Suprapubic skin (tissue), 4 donors: ENCODE measurements around the gene JDP2. TPM values are rescaled to one million over a fixed set of nuclear protein-coding genes. Genes with fewer than 3 reads are reported as not detected.
"Not testable (repeated sequence)": the region's sequence is repeated elsewhere in the genome, so short reads cannot be mapped to it uniquely, and the experiment has no call there.

ENCODE experiments used
- DNase-seq, 2 donors: peaks; one replicate each; pipeline ENCODE4 v3.0.0-alpha.2; 2019; ENCODE audit warnings: low spot score in 2 of 2
- H3K27ac ChIP-seq: fragments of 200-600 bp; sonication (generic); one replicate; pipeline ENCODE4 v1.5.1; 2019
- H3K27me3 ChIP-seq: fragments of 200-600 bp; sonication (generic); one replicate; pipeline ENCODE4 v1.5.1; 2019
- H3K36me3 ChIP-seq: fragments of 200-600 bp; sonication (generic); one replicate; pipeline ENCODE4 v1.5.1; 2019
- H3K4me1 ChIP-seq: fragments of 200-600 bp; sonication (generic); one replicate; pipeline ENCODE4 v1.5.1; 2019
- H3K4me3 ChIP-seq: fragments of 200-600 bp; sonication (generic); one replicate; pipeline ENCODE4 v1.5.1; 2019; ENCODE audit warnings: mild to moderate bottlenecking
- H3K9me3 ChIP-seq: fragments of 200-600 bp; sonication (generic); one replicate; pipeline ENCODE4 v1.5.1; 2019
- CTCF ChIP-seq, 2 donors: fragments of 200-600 bp in 1 of 2; fragments of 450-650 bp in 1 of 2; sonication (generic) in 1 of 2; IDR thresholded peaks; one replicate each; pipeline ENCODE4 v1.5.1; 2016 to 2019; ENCODE audit warnings: antibody characterized with exemption in 2 of 2, mild to moderate bottlenecking in 1 of 2, moderate library complexity in 1 of 2
- EP300 ChIP-seq: sonication (generic); formaldehyde crosslinking; IDR thresholded peaks from one replicate; pipeline ENCODE4 v1.6.1; 2017; ENCODE audit warnings: antibody characterized with exemption
- POLR2A ChIP-seq, 2 donors: fragments of 450-650 bp; IDR thresholded peaks; one replicate each; pipeline ENCODE4 v1.6.1; 2017; ENCODE audit warnings: antibody characterized with exemption in 2 of 2, mild to moderate bottlenecking in 2 of 2, moderate library complexity in 2 of 2
- POLR2AphosphoS5 ChIP-seq, 3 donors: sonication (generic); formaldehyde crosslinking; IDR thresholded peaks; one replicate each; pipeline ENCODE4 v1.6.1; 2017; ENCODE audit warnings: antibody characterized with exemption in 3 of 3
- WGBS: methylation state at CpG from one replicate; pipeline ENCODE4 v1.1.5; 2018; 5-methylcytosine and 5-hydroxymethylcytosine counted together
- total RNA-seq, 4 donors: library from RNA; depleted of rRNA; stranded (reverse); fragments of >200 nt; gene quantifications; one replicate each; pipeline ENCODE4 v1.1.0, GENCODE V29; 2016

Gene JDP2
- total RNA-seq, 4 donors from 2014 or later, result 36.0 to 72.7 (median 50.4) TPM

GRCh38 chr14:75467763-75468162, 39.9 kb downstream of the JDP2 start:
- Histone ChIP-seq H3K36me3 (peaks cover 44% of the 10 kb centered on the region), H3K27ac (no peak overlapping the region), H3K9me3 (no peaks in the 10 kb centered on the region), H3K27me3 (no peaks in the 10 kb centered on the region), H3K4me1 (peaks cover 24% of the 10 kb centered on the region), H3K4me3 (no peak overlapping the region)
- peak; percentile 50 for DNase-seq
- TF ChIP-seq POLR2A (IDR thresholded peaks at IDR 0.05) (no peak), EP300 (no peak), CTCF (IDR thresholded peaks at IDR 0.05) (no peak), POLR2AphosphoS5 (IDR thresholded peaks at IDR 0.05) (no peak)
- WGBS, result 91% methylated on average over 11 of the region's 11 CpGs

- Histone ChIP-seq H3K27me3 (no peaks in the 10 kb centered on the region), H3K4me3 (no peak overlapping the region), H3K9me3 (no peaks in the 10 kb centered on the region), H3K27ac (no peak overlapping the region), H3K4me1 (peaks cover 24% of the 10 kb centered on the region), H3K36me3 (peaks cover 42% of the 10 kb centered on the region)
- 91% methylated on average over 15 of the region's 16 CpGs for WGBS
- no peak for TF ChIP-seq EP300
- no peak for TF ChIP-seq CTCF (IDR thresholded peaks at IDR 0.05)
- TF ChIP-seq POLR2A (IDR thresholded peaks at IDR 0.05), result no peak
- no peak for TF ChIP-seq POLR2AphosphoS5 (IDR thresholded peaks at IDR 0.05)
- peak in 1 of 2 donors; percentile 57 for DNase-seq
Observed at GRCh38 chr14:75469164-75469563, 41.3 kb downstream of the JDP2 start.

GRCh38 chr14:75469606-75470237, 41.9 kb downstream of the JDP2 start:
- Histone ChIP-seq H3K27me3 (no peaks in the 10 kb centered on the region), H3K4me1 (peaks cover 18% of the 10 kb centered on the region), H3K36me3 (peaks cover 42% of the 10 kb centered on the region), H3K4me3 (no peak overlapping the region), H3K9me3 (no peaks in the 10 kb centered on the region), H3K27ac (no peak overlapping the region)
- DNase-seq, result peak; percentile 70 to 79
- WGBS, result 61% methylated on average over 22 of the region's 25 CpGs
- TF ChIP-seq POLR2AphosphoS5 (IDR thresholded peaks at IDR 0.05), result no peak
- TF ChIP-seq POLR2A (IDR thresholded peaks at IDR 0.05), result no peak
- TF ChIP-seq EP300, result no peak

GRCh38 chr14:75470238-75470797, 42.5 kb downstream of the JDP2 start:
- no peaks in the 10 kb centered on the region for H3K27me3 ChIP-seq
- 79% methylated on average over 12 of the region's 12 CpGs for WGBS
- H3K36me3 ChIP-seq, result peaks cover 42% of the 10 kb centered on the region
- no peaks in the 10 kb centered on the region for H3K9me3 ChIP-seq
- H3K27ac ChIP-seq, result no peak overlapping the region
- TF ChIP-seq POLR2A (IDR thresholded peaks at IDR 0.05), result no peak
- no peak for TF ChIP-seq POLR2AphosphoS5 (IDR thresholded peaks at IDR 0.05)
- no peak for TF ChIP-seq CTCF (IDR thresholded peaks at IDR 0.05)
- no peak for TF ChIP-seq EP300
- H3K4me3 ChIP-seq, result no peak overlapping the region
- peak in 1 of 2 donors; percentile 52 for DNase-seq
- H3K4me1 ChIP-seq, result peaks cover 18% of the 10 kb centered on the region

GRCh38 chr14:75471059-75471458, 43.2 kb downstream of the JDP2 start:
- no peaks in the 10 kb centered on the region for H3K9me3 ChIP-seq
- no peak overlapping the region for H3K4me3 ChIP-seq
- H3K27me3 ChIP-seq, result no peaks in the 10 kb centered on the region
- no peak overlapping the region for H3K27ac ChIP-seq
- peaks cover 17% of the 10 kb centered on the region for H3K4me1 ChIP-seq
- TF ChIP-seq EP300, result no peak
- TF ChIP-seq POLR2AphosphoS5 (IDR thresholded peaks at IDR 0.05), result no peak
- no peak for TF ChIP-seq CTCF (IDR thresholded peaks at IDR 0.05)
- TF ChIP-seq POLR2A (IDR thresholded peaks at IDR 0.05), result no peak
- WGBS, result 100% methylated on average over 2 of the region's 5 CpGs
- peaks cover 44% of the 10 kb centered on the region for H3K36me3 ChIP-seq
- DNase-seq, result peak in 1 of 2 donors; percentile 36

GRCh38 chr14:75474127-75474526, 46.3 kb downstream of the JDP2 start:
- not testable (repeated sequence) for H3K27ac ChIP-seq, H3K9me3 ChIP-seq, H3K27me3 ChIP-seq, H3K4me3 ChIP-seq, H3K4me1 ChIP-seq
- DNase-seq, result peak in 1 of 2 donors; percentile 16
- H3K36me3 ChIP-seq, result peaks cover 49% of the 10 kb centered on the region
- WGBS, result 64% methylated on average over 6 of the region's 6 CpGs
